BLaER1 treated with 17β-estradiol and CSF1 and Interleukin-3, amounts not matched to agents 10 nM and 100 nM (cell line): ENCODE data around the gene DMD.

Experiments used
- H3K27ac ChIP-seq, 11 experiments: shearing (Covaris generic); formaldehyde crosslinking; 2 replicates each; pipeline ENCODE4 v1.8.1; 2022
- H3K27me3 ChIP-seq, 11 experiments: shearing (Covaris generic); formaldehyde crosslinking; 2 replicates each; pipeline ENCODE4 v1.8.1; 2022
- H3K36me3 ChIP-seq, 11 experiments: shearing (Covaris generic); formaldehyde crosslinking; 2 replicates each; pipeline ENCODE4 v1.8.1; 2022
- H3K4me1 ChIP-seq, 10 experiments: shearing (Covaris generic); formaldehyde crosslinking; 2 replicates each; pipeline ENCODE4 v1.8.1; 2022
- H3K4me2 ChIP-seq, 11 experiments: shearing (Covaris generic); formaldehyde crosslinking; 2 replicates each; pipeline ENCODE4 v1.8.1; 2022
- H3K4me3 ChIP-seq, 10 experiments: shearing (Covaris generic); formaldehyde crosslinking; 2 replicates each; pipeline ENCODE4 v1.8.1; 2022
- H3K9ac ChIP-seq, 11 experiments: shearing (Covaris generic); formaldehyde crosslinking; 2 replicates each; pipeline ENCODE4 v1.8.1; 2022
- H3K9me3 ChIP-seq, 11 experiments: shearing (Covaris generic); formaldehyde crosslinking; replicated peaks in 1 of 11; 2 replicates each; pipeline ENCODE4 v1.8.1; 2022
- H4K20me1 ChIP-seq, 11 experiments: shearing (Covaris generic); formaldehyde crosslinking; 2 replicates each; pipeline ENCODE4 v1.8.1; 2022
- Cebpa-rat ChIP-seq, 11 experiments: shearing (Covaris generic); IDR thresholded peaks; 2 replicates each; pipeline ENCODE4 v1.8.1; 2022

DMD gene

GRCh38 chrX:31445542-31445941 is 1765.8 kb downstream of the DMD start:
- TF ChIP-seq Cebpa-rat (IDR thresholded peaks at IDR 0.05): peak in 2 of 11 experiments; percentile 37 to 70; a peak in 3 of 22 replicates
- Histone ChIP-seq H3K27ac (no peak overlapping the region), H3K4me2 (peak overlapping the region in 3 of 11 experiments; percentile 3 to 8 (median 7); a peak in 1 of 22 replicates)

DNA sequence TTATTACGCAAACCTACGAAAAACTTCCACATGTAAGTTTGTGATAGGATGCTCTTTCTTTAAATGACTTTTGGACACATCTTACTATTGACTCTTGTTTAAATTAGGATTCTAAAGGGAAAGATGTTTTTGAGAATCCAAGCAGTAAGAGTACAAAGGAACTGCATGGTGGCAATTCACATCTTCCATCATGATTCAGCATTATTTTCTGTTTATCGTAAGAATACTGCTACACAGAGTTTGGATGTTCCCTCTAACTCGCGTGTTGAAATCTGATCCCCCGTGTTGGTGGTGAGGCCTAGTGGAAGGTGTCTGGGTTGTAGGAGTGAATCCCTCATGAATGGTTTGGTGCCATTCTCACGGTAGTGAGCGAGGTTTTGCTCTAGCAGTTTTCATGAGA is 1767.7 kb downstream of the DMD start:
- Histone ChIP-seq H3K4me3 (no peak overlapping the region), H3K9me3 (no peaks in the 10 kb centered on the region), H3K36me3 (no peaks in the 10 kb centered on the region), H4K20me1 (no peaks in the 10 kb centered on the region), H3K27me3 (peaks cover 85 to 100% (median 98%) of the 10 kb centered on the region in 11 experiments), H3K4me1 (peaks cover 0 to 8% (median 2%) of the 10 kb centered on the region in 10 experiments; a peak in 4 of 20 replicates), H3K27ac (no peak overlapping the region), H3K9ac (no peak overlapping the region), H3K4me2 (no peak overlapping the region)
- no peak for TF ChIP-seq Cebpa-rat (IDR thresholded peaks at IDR 0.05)

More at GRCh38 chrX:31445542-31445941, 1765.8 kb downstream of the DMD start:
- H3K27me3 ChIP-seq: peaks cover 86 to 99% (median 98%) of the 10 kb centered on the region in 11 experiments
- no peak overlapping the region for H3K4me3 ChIP-seq
- no peak overlapping the region for H3K9ac ChIP-seq
- H3K4me1 ChIP-seq: peaks cover 0 to 8% (median 2%) of the 10 kb centered on the region in 10 experiments; a peak in 4 of 20 replicates
- H3K36me3 ChIP-seq: no peaks in the 10 kb centered on the region
- H3K9me3 ChIP-seq: no peaks in the 10 kb centered on the region
- H4K20me1 ChIP-seq: no peaks in the 10 kb centered on the region

DNA sequence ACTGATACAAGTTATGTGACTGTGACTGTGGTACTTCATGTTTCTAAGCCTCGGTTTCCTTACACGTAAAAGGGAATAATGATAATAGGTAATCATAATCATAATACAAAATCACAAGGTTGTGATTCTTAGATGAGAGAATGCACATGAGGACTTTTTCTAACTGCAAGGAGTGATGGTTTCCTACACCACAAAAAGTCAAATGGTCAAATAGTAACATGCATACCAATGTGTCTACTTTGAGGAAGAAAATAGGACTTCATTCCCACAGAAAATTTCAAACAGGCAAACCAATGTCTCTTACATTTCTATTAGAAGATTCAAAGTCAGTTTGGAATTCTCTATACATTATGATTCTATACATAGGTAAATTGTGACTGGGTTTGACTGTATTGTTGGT is 1770.8 kb downstream of the DMD start:
- Histone ChIP-seq H3K9ac (no peak overlapping the region), H3K27ac (no peak overlapping the region), H3K4me2 (no peak overlapping the region), H3K36me3 (no peaks in the 10 kb centered on the region), H3K9me3 (no peaks in the 10 kb centered on the region), H3K4me3 (no peak overlapping the region), H3K27me3 (peaks cover 77 to 99% (median 95%) of the 10 kb centered on the region in 11 experiments), H3K4me1 (peaks cover 0 to 4% (median under 1%) of the 10 kb centered on the region in 10 experiments; a peak in 4 of 20 replicates), H4K20me1 (no peaks in the 10 kb centered on the region)
- TF ChIP-seq Cebpa-rat (IDR thresholded peaks at IDR 0.05): no peak

DNA sequence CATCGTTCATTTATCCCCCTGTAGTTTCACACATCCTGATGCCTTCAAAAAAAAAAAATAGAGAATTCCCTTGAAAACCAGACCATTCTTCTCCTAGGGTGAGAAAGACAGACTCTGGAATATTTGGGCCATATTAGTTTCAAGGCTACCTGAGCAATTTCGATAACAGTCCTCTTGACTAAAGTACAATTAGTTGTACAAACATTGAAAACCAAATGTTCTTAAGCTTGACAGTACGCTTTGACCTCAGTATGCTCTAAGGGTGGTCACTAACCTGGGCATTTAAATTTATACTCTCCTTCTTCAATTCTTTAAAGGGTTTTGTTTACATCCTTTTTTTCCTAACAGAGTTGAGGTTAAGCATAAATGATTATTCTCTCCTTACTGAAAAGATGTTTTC is 1774.9 kb downstream of the DMD start:
- Histone ChIP-seq H4K20me1 (no peaks in the 10 kb centered on the region), H3K4me3 (no peak overlapping the region), H3K4me2 (no peak overlapping the region), H3K4me1 (no peaks in the 10 kb centered on the region), H3K27me3 (peaks cover 59 to 96% (median 84%) of the 10 kb centered on the region in 11 experiments), H3K36me3 (no peaks in the 10 kb centered on the region), H3K27ac (no peak overlapping the region), H3K9me3 (peaks cover 0 to 6% (median 0%) of the 10 kb centered on the region in 11 experiments; a peak in 4 of 22 replicates), H3K9ac (no peak overlapping the region)
- no peak for TF ChIP-seq Cebpa-rat (IDR thresholded peaks at IDR 0.05)

DNA sequence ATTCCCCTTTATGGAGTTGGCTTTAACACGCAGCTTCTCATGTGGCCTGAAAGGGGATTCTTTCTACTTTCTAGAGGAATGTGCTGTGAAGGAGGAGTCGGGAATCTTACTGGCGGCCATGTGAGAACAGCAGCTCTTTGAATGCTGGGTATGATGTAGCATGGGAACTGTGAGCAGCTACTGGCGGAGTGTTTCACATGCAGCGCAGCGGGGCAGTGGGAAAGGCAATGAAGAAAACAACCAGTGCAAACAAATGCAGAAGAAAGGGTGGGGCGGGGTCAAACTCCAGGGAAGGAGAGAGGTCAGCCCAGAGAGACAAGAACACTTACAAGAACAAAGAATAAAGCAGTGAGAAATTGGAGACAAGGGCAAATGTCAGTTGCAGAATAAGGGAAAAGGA is 1775.8 kb downstream of the DMD start:
- peaks cover 0 to 6% (median 0%) of the 10 kb centered on the region in 11 experiments; a peak in 4 of 22 replicates for H3K9me3 ChIP-seq
- no peak overlapping the region for H3K27ac ChIP-seq
- no peak overlapping the region for H3K4me2 ChIP-seq
- H3K27me3 ChIP-seq: peaks cover 51 to 96% (median 80%) of the 10 kb centered on the region in 11 experiments
- no peak overlapping the region for H3K9ac ChIP-seq
- H3K4me3 ChIP-seq: no peak overlapping the region
- no peaks in the 10 kb centered on the region for H3K36me3 ChIP-seq
- no peaks in the 10 kb centered on the region for H4K20me1 ChIP-seq
- H3K4me1 ChIP-seq: no peaks in the 10 kb centered on the region
- no peak for TF ChIP-seq Cebpa-rat (IDR thresholded peaks at IDR 0.05)

GRCh38 chrX:31433856-31434255 is 1777.5 kb downstream of the DMD start:
- Histone ChIP-seq H3K4me2 (no peak overlapping the region), H3K9me3 (peaks cover 0 to 6% (median 0%) of the 10 kb centered on the region in 11 experiments; a peak in 4 of 22 replicates), H3K27me3 (peaks cover 51 to 96% (median 80%) of the 10 kb centered on the region in 11 experiments), H4K20me1 (no peaks in the 10 kb centered on the region), H3K9ac (no peak overlapping the region), H3K4me3 (no peak overlapping the region), H3K4me1 (no peaks in the 10 kb centered on the region), H3K27ac (no peak overlapping the region), H3K36me3 (no peaks in the 10 kb centered on the region)
- TF ChIP-seq Cebpa-rat (IDR thresholded peaks at IDR 0.05): no peak

- Histone ChIP-seq H3K4me2 (no peak overlapping the region), H3K36me3 (no peaks in the 10 kb centered on the region), H3K27ac (no peak overlapping the region), H3K4me3 (no peak overlapping the region), H3K4me1 (no peaks in the 10 kb centered on the region), H3K9me3 (peaks cover 0 to 6% (median 0%) of the 10 kb centered on the region in 11 experiments; a peak in 4 of 22 replicates), H3K9ac (no peak overlapping the region), H3K27me3 (peaks cover 47 to 97% (median 85%) of the 10 kb centered on the region in 11 experiments), H4K20me1 (no peaks in the 10 kb centered on the region)
- peak in 6 of 11 experiments; percentile 35 to 85 (median 54); a peak in 7 of 22 replicates for TF ChIP-seq Cebpa-rat (IDR thresholded peaks at IDR 0.05)
These were observed 1781.4 kb downstream of the DMD start for GRCh38 chrX:31429915-31430314.

GRCh38 chrX:31423609-31424189 is 1787.7 kb downstream of the DMD start:
- Histone ChIP-seq H3K4me2 (peak overlapping the region in 8 of 11 experiments; percentile 4 to 57 (median 14); a peak in 7 of 22 replicates), H3K9ac (no peak overlapping the region), H3K27ac (peak overlapping the region in 1 of 11 experiments; percentile 21; a peak in 1 of 22 replicates), H3K4me1 (peaks cover 0 to 11% (median 7%) of the 10 kb centered on the region in 10 experiments; a peak in 14 of 20 replicates), H3K27me3 (peaks cover 53 to 86% (median 72%) of the 10 kb centered on the region in 11 experiments), H3K4me3 (no peak overlapping the region), H3K9me3 (peaks cover 0 to 21% (median 4%) of the 10 kb centered on the region in 11 experiments; a peak in 9 of 22 replicates), H3K36me3 (no peaks in the 10 kb centered on the region), H4K20me1 (no peaks in the 10 kb centered on the region)
- TF ChIP-seq Cebpa-rat (IDR thresholded peaks at IDR 0.05): no peak

- Histone ChIP-seq H3K4me3 (no peak overlapping the region), H3K9ac (no peak overlapping the region), H4K20me1 (no peaks in the 10 kb centered on the region), H3K27ac (no peak overlapping the region), H3K9me3 (peaks cover 0 to 32% (median 5%) of the 10 kb centered on the region in 11 experiments; a peak in 9 of 22 replicates), H3K36me3 (no peaks in the 10 kb centered on the region), H3K4me1 (peaks cover 0 to 11% (median 7%) of the 10 kb centered on the region in 10 experiments; a peak in 14 of 20 replicates), H3K4me2 (no peak overlapping the region), H3K27me3 (peaks cover 50 to 80% (median 68%) of the 10 kb centered on the region in 11 experiments)
- no peak for TF ChIP-seq Cebpa-rat (IDR thresholded peaks at IDR 0.05)
These were observed 1789.9 kb downstream of the DMD start for GRCh38 chrX:31421441-31421840.
